SK-N-SH (cell line): ENCODE results near the gene ARPC2.

Experiments used
- CTCF ChIP-seq: fragments of 200-600 bp; sonication (generic); IDR thresholded peaks from 2 replicates; pipeline ENCODE4 v1.6.1; 2017; ENCODE audit warnings: antibody characterized with exemption, mild to moderate bottlenecking, moderate library complexity
- EP300 ChIP-seq, 2 experiments: IDR thresholded peaks; 2 replicates each; pipeline versions ENCODE4 v1.4.0 to v1.6.1; 2012; ENCODE audit warnings: borderline replicate concordance in 1 of 2, low read depth in 1 of 2, low read length in 1 of 2
- EZH2phosphoT487 ChIP-seq: fragments of 200-600 bp; sonication (generic); IDR thresholded peaks from 2 replicates; pipeline ENCODE4 v1.6.1; 2017; ENCODE audit warnings: low read depth, mixed run types, mild to moderate bottlenecking, antibody characterized with exemption, moderate library complexity, borderline replicate concordance
- GABPA ChIP-seq: IDR thresholded peaks from 2 replicates; pipeline ENCODE4 v1.4.0; 2012; ENCODE audit warnings: low read depth, mild to moderate bottlenecking
- JUND ChIP-seq: IDR thresholded peaks from 2 replicates; pipeline ENCODE4 v1.4.0; 2012
- PBX3 ChIP-seq: IDR thresholded peaks from 2 replicates; pipeline ENCODE4; 2012
- RCOR1 ChIP-seq: fragments of 150-350 bp; IDR thresholded peaks from 2 replicates; pipeline ENCODE4 v1.6.1; 2017; ENCODE audit warnings: antibody characterized with exemption, low read length
- REST ChIP-seq: IDR thresholded peaks from 2 replicates; pipeline ENCODE4 v1.6.1; 2012; ENCODE audit warnings: mild to moderate bottlenecking, low read depth, low read length, moderate library complexity

GRCh38 chr2:218193701-218194100, 23.3 kb upstream of the ARPC2 start:
- no peak for TF ChIP-seq REST
- no peak for TF ChIP-seq EZH2phosphoT487
- no peak for TF ChIP-seq CTCF
- TF ChIP-seq RCOR1: no peak
- TF ChIP-seq JUND: no peak
- TF ChIP-seq PBX3: no peak
- TF ChIP-seq EP300 (IDR thresholded peaks at IDR 0.05; ENCODE audit: borderline replicate concordance in 1 of 2, low read depth in 1 of 2, low read length in 1 of 2): no peak
- TF ChIP-seq GABPA: no peak
